Gastroesophageal sphincter (tissue), 3 donors: ENCODE measurements around the gene ME2.

ENCODE experiments used
- CTCF ChIP-seq, 4 experiments: fragments of 200-600 bp in 2 of 4; fragments of 450-650 bp in 2 of 4; sonication (generic) in 1 of 4; IDR thresholded peaks; one replicate each; pipeline ENCODE4 v1.5.1; 2017 to 2019; ENCODE audit warnings: antibody characterized with exemption in 4 of 4, mild to moderate bottlenecking in 2 of 4, moderate library complexity in 2 of 4
- POLR2A ChIP-seq, 2 donors: fragments of 450-650 bp; IDR thresholded peaks; one replicate each; pipeline ENCODE4 v1.6.1; 2017; ENCODE audit warnings: antibody characterized with exemption in 2 of 2, mild to moderate bottlenecking in 2 of 2, moderate library complexity in 1 of 2
- POLR2AphosphoS5 ChIP-seq: sonication (generic); formaldehyde crosslinking; IDR thresholded peaks from one replicate; pipeline ENCODE4 v1.6.1; 2017; ENCODE audit warnings: antibody characterized with exemption

DNA sequence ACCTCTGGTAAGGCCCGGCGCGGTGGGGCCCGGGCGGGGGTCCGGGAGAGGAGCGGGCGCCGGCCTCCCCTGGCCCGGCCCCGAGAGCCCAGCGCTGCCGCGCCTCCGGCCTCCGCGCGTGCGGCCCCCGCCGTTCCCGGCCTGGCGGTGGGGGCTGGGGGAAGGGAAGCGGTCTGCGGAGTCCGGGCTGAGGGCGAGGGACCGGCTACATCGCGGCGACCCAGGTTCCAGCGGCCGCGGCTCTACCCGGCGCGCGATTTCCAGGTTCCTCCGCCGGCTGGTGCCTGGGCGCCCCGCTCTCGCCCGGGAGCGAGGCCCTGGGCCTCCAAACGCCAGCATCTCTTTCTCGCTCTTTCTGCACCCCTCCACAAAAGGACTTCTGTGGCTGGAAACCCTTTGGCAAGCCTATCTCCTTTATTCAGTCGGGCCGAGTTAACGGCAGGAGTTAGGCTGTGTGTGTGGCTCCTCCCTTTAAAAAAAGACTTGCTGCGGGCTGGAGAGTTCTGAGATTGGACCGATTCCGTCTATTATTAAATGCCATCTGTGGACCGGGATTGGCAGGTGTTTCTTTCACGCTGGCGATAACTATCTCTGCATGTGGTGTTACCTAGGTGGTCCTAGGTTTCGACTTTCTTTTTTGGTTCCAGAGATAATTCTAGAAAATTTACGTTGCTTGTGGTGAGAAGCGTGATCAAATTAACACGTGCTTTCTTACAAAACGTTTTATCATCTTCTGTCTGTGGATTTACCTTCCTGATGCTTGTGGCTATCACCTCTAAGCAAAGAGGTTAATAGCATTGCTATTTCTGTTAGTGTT is 592 bp downstream of the ME2 start:
- TF ChIP-seq CTCF (IDR thresholded peaks at IDR 0.05) (no peak), POLR2A (IDR thresholded peaks at IDR 0.05) (peak in 1 of 2 donors; percentile 5), POLR2AphosphoS5 (no peak)
